NCI-H146 treated with DMSO at 0.1 percent for 48 hours (cell line): ENCODE results near the gene IFITM10.
"Not testable (repeated sequence)": the region's sequence is repeated elsewhere in the genome, so short reads cannot be mapped to it uniquely, and the experiment has no call there.

ENCODE experiments used
- DNase-seq: peaks from one replicate; lab custom pipeline; 2025; ENCODE audit not compliant: unreplicated experiment; lab: John Stamatoyannopoulos, UW

Gene IFITM10

DNA sequence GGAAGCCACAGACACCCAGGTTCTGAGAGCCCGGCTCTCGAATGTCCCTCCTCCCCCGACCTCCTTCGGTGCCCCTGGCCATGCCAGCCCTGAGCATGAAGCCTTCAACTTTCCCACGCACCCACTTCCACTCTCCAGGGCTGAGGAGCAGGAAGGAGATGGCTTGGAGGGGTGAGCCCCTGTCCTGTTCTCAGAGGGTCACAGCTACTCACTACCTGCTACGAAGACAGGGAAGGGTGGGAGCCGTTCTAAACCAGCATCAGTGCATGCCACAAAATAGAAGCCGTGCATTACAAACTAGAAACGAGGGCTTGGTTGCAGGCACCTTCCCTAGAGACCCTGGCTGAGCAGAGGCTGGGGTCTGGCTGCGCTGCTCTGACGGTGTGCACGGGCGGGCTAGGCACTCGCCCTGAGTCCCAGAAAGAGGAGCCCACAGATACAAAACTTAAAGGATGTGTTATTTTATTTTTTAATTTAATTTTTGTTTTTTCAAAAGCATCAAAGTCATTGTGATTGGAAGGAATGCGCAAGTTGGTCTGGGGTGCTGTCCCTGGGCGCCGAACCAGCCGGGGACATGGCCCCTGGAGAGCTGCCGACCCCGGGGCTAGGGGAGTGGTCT lies 57.6 kb downstream of the IFITM10 start:
- DNase-seq: no peak

DNA sequence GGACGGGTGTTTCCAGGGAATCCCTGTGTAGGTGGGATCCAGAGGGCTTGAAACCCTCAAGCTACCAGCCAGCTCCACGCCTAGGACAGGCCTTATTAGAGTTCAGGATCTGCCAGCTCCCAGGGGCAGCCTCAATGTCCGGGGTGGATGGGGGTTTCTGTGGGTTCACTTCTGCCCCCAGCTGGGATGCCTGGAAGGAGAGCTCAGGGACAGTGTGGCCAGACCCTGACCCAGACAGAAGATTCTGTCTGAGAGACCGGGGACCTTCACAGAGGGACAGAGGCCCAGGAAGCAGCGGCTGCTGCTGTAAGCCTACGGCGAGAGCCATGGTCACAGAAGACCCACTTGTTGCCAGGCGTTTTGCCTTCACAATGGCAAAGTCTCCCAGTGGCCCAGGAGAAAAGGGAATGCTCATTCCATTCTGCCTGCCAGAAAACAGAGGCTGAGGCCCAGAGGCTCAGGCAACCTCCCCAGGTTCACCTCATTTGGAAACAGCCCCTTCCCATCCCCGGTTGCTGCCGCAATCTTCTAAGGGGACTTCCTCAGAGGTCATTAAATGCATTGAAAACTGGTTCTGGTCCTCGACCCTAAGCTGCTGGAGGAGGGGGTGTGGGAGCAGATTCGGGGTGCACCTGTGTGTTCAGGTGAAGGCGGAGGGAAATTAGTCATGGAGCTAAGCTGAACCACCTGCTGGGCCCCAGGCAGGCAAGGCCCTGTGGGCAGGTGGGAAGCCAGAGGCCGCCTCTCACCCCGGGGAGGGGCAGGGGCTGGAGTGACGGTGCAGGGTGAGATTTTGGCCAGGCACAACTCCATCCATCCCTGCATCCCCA lies 58.3 kb downstream of the IFITM10 start:
- DNase-seq: no peak

DNA sequence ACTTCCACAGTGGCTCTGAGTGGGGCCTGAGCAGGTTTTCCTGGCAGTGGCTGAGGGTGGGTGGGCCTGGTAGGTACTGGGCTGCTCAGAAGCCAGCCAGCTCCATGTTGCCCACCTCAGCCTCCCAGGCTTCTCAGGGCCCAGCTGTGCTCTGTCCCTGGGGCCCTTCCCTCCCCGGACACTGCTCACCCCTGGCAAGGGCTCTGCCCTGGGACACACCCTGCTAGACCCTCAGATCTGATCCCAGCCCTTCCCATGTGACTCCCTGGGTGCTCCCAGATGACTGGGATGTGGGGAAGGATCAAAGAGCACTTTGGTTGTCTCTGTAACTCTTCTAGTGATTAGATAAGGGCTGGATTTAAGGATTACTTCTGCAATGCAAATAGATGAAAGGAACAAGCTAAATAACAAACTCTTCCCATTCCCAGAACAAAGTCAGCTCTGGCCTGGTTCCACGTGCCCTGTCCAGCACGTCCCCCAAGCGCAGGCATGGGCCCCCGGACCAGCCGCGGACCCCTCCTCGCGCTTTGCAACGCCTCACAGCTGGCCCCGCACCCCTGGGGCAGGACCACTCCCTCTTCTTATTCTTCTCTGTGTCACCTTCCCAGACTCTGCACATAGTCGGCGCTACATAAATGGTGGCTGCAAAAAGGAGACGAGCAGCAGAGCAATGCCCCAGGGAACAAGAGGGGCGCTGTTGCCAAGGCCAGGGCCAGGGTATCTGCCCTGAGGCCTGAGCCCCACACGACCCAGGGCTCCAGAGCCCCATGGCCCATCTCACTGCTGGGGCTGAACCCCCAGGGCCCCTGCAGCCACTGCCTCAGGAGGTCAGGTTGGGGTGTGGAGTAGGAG lies 59.1 kb downstream of the IFITM10 start:
- no peak for DNase-seq

DNA sequence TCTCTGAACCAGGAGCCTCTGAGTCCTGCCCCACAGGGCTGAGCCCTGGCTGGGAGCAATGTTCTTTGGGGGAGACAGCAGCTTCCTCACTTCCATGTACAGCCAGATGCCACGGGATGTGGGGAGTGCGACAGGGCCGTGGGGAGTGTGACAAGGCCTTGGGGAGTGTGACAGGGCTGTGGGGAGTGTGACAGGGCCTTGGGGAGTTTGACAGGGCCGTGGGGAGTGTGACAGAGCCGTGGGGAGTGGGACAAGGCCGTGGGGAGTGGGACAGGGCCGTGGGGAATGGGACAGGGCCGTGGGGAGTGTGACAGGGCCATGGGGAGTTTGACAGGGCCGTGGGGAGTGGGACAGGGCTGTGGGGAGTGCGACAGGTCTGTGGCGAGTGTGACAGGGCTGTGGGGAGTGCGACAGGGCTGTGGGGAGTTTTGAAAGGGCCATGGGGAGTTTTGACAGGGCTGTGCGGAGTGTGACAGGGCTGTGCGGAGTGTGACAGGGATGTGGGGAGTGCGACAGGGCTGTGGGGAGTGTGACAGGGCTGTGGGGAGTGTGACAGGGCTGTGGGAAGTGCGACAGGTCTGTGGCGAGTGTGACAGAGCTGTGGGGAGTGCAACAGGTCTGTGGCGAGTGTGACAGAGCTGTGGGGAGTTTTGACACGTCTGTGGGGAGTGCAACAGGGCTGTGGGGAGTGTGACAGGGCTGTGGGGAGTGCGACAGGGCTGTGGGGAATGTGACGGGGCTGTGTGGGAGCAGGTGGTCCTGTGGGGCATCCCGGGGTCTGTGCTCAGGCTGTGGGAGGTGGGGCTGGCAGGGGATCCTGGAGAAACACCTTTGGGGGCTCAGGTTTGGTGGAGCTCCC lies 60.0 kb downstream of the IFITM10 start:
- DNase-seq: no peak

DNA sequence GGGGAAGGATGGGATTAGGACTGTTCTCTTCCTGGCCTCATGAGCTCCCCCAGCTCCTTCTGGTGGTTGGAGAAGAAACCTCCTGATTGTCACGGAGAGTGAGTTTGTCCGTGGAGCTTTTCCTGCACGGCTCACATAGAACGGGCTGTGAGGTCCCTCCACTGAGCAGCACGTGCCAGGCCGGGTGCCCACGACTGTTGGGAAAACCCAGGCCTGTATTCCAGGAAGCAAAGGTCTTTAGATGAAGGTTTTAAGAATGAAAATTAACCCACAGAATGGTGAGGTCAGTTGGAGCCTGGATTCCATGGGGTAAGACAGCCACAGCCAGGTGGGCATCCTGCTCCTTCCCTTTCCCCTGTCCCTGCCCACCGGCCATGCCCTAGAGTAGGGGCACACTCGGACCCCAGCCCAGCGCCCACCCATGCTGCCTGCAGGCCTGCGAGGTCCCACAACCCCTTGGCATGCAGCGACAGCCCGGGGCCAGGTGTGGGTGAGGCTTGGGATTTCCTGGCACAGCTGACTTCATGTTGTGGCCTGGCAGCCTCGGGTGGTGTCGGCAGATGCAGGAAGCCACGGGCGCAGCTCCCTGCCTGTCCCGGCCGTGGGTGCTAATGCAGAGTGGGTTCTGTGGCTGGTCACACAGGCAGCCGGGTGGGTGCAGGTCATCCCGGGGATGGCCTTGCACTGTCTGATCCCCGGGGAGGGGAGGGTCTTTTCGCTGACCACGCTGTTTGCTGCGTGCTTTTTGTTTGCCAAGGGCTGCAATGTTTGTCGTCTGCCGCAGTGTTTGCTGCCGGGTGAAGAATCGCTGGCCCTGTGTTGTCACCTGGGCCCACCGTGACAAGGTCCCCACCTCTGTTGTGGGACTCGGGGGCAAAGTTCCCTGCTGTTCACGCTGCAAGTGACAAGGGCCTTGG lies 60.9 kb downstream of the IFITM10 start:
- not testable (repeated sequence) for DNase-seq

DNA sequence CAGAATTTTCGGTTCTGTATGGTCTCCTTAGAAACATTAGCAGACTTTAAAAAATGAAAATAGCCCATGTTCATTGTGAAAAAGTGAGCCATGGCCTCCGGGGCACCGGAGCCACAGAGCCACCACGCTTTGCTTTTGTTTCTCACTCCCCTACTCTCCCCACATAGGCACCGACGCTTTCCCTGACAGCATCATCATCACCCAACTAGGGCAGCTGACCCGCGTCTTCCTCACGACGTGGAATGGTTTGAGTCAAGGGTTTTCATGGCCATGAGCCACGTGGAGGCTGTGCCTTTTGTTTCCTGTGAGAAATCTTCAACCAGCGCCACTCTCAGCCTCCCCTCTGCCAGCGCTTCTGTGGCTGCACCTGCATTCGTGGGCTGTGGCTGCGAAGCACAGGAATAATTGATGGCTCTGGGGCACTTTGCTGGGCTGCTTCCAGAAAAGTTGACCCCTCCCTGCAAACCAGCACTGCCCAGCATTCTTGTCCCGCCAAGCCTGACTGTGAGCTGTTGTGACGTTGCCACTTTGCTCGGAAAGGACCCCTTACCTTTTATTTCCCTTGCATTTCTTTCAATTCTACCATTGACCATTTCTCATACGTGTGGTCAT lies 62.0 kb downstream of the IFITM10 start:
- not testable (repeated sequence) for DNase-seq

DNA sequence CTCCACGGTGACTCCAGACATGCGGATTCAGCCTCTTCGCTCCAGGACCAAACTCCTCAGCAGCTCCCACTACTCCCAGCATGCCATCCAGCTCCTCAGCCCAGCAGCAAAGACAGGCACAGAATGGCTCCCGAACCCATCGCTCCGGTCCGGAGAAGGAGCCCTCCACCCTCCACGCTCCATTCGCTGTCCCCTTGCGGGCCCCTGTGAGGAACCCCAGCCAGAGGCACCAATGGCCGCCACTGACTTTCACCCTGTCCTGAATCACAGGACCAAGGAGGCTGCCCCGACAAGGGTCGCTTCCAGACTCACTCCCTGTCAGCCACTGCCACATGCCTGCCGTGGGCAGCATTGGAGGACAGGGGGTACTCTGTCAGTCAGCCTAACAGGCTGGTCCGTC lies 64.2 kb downstream of the IFITM10 start:
- DNase-seq: not testable (repeated sequence)

DNA sequence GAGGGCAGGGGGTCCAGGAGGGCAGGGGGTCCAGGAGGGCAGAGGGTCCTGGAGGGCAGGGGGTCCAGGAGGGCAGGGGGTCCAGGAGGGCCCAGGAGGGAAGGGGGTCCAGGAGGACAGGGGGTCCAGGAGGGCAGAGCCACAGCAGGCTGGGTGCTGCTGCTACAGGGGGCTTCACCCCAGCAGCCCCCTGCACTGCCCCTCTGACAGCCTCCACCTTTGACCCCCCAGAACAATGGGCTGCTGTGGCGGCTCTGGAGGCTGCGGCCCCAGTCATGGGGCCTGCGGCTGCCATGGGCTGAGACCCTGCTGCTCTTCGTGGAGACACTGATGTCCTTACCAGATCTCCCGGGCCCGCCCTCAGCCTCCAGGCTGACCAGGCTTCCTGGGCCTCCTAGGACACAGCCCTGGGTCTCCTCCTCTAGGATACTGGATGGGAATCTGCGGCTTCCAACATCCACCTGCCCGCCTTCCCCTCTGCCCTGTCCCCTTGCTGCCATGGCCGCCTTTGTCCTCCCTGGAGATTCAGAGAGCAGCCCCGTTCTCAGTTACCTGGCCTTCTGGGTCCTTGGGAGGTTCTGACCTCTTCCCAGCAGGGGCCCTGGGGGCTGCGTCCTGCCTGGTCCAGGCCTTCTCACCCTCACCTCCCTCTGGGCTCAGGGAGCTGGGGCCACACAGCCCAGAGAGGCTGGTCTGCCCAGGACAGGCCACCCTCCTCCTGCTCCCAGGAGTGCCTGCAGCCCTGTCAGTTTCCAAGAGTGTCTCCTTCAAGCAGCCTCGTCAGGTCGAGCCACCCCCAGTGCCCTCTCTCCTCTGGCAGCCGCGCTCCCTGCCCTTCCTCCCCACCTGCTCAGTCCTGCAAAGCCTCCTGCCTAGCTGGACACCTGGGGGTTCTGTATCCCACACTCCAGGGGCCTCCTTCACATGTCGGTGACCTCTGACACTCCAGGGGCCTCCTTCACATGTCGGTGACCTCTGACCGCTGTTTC lies 65.2 kb downstream of the IFITM10 start:
- DNase-seq: not testable (repeated sequence)

DNA sequence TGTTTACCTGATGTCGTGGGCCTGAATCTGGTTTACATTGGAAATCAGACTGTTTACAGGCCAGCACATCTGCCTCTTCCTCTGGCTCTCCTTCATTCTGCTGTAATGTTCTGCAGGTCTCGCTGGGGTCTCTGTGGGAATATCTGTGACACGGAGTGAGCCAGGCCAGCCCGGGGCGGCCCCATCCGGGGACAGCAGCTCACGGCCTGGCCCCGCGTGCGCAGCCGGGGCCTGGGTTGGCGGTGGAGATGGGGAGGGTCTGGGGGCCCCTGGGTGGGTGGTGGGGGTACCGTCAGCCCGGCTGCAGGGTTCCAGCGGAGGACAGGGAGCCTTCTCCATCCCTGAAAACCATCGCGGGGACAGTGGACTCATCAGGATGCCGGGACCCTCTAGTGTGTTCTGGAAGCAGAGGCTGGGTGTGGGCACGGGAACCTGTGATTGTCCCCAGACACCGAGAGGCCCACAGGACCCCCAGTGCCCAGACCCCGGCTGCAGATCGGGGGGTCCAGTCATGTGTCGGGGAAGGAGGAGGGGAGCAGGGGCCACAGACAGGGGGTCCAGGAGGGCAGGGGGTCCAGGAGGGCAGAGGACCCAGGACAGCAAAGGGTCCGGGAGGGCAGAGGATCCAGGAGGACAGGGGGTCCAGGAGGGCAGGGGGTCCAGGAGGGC lies 66.4 kb downstream of the IFITM10 start:
- not testable (repeated sequence) for DNase-seq

DNA sequence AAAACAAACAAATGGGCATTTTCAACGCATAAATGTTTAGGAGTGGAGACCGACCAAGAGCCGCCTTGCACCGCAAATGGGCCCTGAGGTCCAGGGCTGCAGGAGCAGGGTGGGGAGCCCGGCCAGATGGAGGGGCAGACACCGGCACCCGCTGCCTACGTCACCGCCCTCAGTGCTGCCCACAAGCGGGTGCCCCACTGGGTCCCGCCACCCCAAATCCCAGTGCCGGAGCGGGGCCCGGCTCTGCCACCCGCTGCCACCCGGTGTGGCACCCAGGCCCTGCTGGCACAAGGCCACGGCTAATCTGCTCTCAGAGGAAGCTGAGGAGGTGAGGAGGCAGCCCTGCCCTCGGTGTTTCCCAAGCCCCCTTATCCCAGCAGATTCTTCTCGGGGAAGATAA lies 67.2 kb downstream of the IFITM10 start:
- not testable (repeated sequence) for DNase-seq
